Prostate gland (tissue), 2 donors: ENCODE data around the gene WBP2NL.

Experiments
- CTCF ChIP-seq, 4 experiments: fragments of 200-600 bp in 2 of 4; fragments of 450-650 bp in 2 of 4; sonication (generic) in 2 of 4; IDR thresholded peaks; 1 replicate in 3 of 4; 2 replicates in 1 of 4; pipeline ENCODE4 v1.5.1; 2016 to 2019; ENCODE audit warnings: antibody characterized with exemption in 4 of 4, mild to moderate bottlenecking in 2 of 4, moderate library complexity in 2 of 4
- POLR2A ChIP-seq: fragments of 450-650 bp; IDR thresholded peaks from one replicate; pipeline ENCODE4 v1.6.1; 2016; ENCODE audit warnings: antibody characterized with exemption, mild to moderate bottlenecking
- POLR2AphosphoS5 ChIP-seq: sonication (generic); formaldehyde crosslinking; IDR thresholded peaks from one replicate; pipeline ENCODE4 v1.6.1; 2017; ENCODE audit warnings: antibody characterized with exemption

GRCh38 chr22:41968601-41969000, 30.0 kb upstream of the WBP2NL start:
- TF ChIP-seq POLR2AphosphoS5 = no peak
- no peak for TF ChIP-seq CTCF (IDR thresholded peaks at IDR 0.05)
- no peak for TF ChIP-seq POLR2A
